IPS DF 6.9 (cell line): ENCODE measurements around the gene DEFB132.

Source experiments
- DNase-seq: peaks from one replicate; pipeline ENCODE4 v3.0.0-alpha.2; 2013; ENCODE audit warnings: low read depth, low spot score
- H3K27ac ChIP-seq: one replicate; pipeline ENCODE4 v1.5.1; 2013; ENCODE audit warnings: low read length, control low read depth
- H3K27me3 ChIP-seq: 2 replicates; pipeline ENCODE4 v1.6.1; 2013; ENCODE audit warnings: mild to moderate bottlenecking, low read length; ENCODE audit not compliant: control insufficient read depth, insufficient read depth
- H3K36me3 ChIP-seq: 2 replicates; pipeline ENCODE4 v1.6.1; 2013; ENCODE audit warnings: low read length; ENCODE audit not compliant: control insufficient read depth, insufficient read depth
- H3K4me1 ChIP-seq: 2 replicates; pipeline ENCODE4 v1.6.1; 2013; ENCODE audit warnings: low read length; ENCODE audit not compliant: control insufficient read depth, insufficient read depth
- H3K4me3 ChIP-seq: 2 replicates; pipeline ENCODE4 v1.5.1; 2013; ENCODE audit warnings: mild to moderate bottlenecking, low read length
- H3K9me3 ChIP-seq: 2 replicates; pipeline ENCODE4 v1.6.1; 2013; ENCODE audit warnings: low read length, inconsistent platforms; ENCODE audit not compliant: control insufficient read depth, insufficient read depth
- WGBS: extraction: QIAGEN DNeasy Blood & Tissue Kit; methylation state at CpG from one replicate; pipeline ENCODE4 v1.1.7; 2013; ENCODE audit warnings: mixed read lengths, missing lambda C conversion rate; ENCODE audit not compliant: insufficient read length, insufficient coverage; 5-methylcytosine and 5-hydroxymethylcytosine counted together

Gene DEFB132

DNA sequence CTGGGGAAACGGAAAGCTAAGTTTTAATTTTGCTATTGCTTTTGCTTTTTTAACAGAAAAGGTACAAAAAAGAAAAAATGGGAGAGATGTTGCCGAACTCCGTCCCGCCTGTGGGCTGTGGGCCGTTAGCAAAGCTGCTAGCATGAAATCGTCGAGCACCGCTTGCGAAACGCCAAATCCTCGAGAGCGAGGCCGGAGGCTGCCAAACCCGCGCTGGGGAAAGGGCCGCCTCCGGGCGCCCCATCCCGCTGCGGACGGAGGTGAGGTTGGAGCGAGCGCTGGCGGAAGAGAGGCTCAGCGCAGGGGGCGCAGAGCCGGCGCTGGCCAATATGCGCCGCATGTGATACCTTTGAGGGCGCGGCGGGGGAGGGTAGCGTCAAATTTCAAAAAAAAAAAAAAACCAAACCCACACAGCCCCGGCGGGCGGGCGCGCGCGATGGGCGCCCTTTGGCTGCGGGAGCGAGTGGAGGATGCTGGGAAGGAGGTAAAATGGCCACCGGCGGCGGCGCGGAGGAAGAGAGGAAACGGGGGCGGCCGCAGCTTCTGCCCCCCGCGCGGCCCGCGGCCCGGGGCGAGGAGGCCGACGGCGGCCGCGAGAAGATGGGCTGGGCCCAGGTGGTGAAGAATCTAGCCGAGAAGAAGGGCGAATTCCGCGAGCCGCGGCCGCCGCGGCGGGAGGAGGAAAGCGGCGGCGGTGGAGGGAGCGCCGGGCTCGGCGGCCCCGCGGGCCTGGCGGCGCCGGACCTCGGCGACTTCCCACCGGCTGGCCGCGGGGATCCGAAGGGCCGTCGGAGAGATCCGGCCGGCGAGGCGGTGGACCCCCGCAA is 39.8 kb downstream of the DEFB132 start, which contains the start of gene ZCCHC3:
Gene ZCCHC3, plus strand, starts transcription at position 473 of the 827 bp plus-strand sequence. Its CDS starts 17 bp downstream, at position 490.
- peak; percentile 61 for DNase-seq
- peaks cover 5% of the 10 kb centered on the region; the same call in 1 of the 2 replicates for H3K4me1 ChIP-seq
- peak within 1 kb of the TSS; percentile 66 for H3K4me3 ChIP-seq
- H3K27me3 ChIP-seq, result no peaks in the 10 kb centered on the region
- no peaks in the 10 kb centered on the region for H3K36me3 ChIP-seq
- no CpG with 5 or more reads among the region's 99 CpGs for WGBS
- no peaks in the 10 kb centered on the region for H3K9me3 ChIP-seq
- H3K27ac ChIP-seq, result no peak within 1 kb of the TSS

GRCh38 chr20:297925-298775 is 40.6 kb downstream of the DEFB132 start:
- DNase-seq, result no peak
- no peaks in the 10 kb centered on the region for H3K9me3 ChIP-seq
- no peaks in the 10 kb centered on the region for H3K36me3 ChIP-seq
- H3K4me3 ChIP-seq, result peak overlapping the region; percentile 66
- H3K27ac ChIP-seq, result no peak overlapping the region
- no peaks in the 10 kb centered on the region for H3K27me3 ChIP-seq
- H3K4me1 ChIP-seq, result peaks cover 8% of the 10 kb centered on the region; the same call in 1 of the 2 replicates
- no CpG with 5 or more reads among the region's 75 CpGs for WGBS

- H3K4me1 ChIP-seq, result peaks cover 8% of the 10 kb centered on the region; the same call in 1 of the 2 replicates
- no peaks in the 10 kb centered on the region for H3K9me3 ChIP-seq
- H3K27ac ChIP-seq, result no peak overlapping the region
- H3K27me3 ChIP-seq, result no peaks in the 10 kb centered on the region
- no CpG with 5 or more reads among the region's 15 CpGs for WGBS
- DNase-seq, result no peak
- no peaks in the 10 kb centered on the region for H3K36me3 ChIP-seq
- peak overlapping the region; percentile 66 for H3K4me3 ChIP-seq
These were observed 41.4 kb downstream of the DEFB132 start for GRCh38 chr20:298776-299391.

- Histone ChIP-seq H3K4me1 (peaks cover 8% of the 10 kb centered on the region; the same call in 1 of the 2 replicates), H3K4me3 (peak overlapping the region; percentile 17; the same call in 1 of the 2 replicates), H3K9me3 (no peaks in the 10 kb centered on the region), H3K36me3 (no peaks in the 10 kb centered on the region), H3K27me3 (no peaks in the 10 kb centered on the region), H3K27ac (peak overlapping the region; percentile 3)
- no peak for DNase-seq
- no CpG with 5 or more reads among the region's 10 CpGs for WGBS
These were observed 42.9 kb downstream of the DEFB132 start for GRCh38 chr20:300345-300990.

- no peaks in the 10 kb centered on the region for H3K9me3 ChIP-seq
- no peak overlapping the region for H3K27ac ChIP-seq
- no CpG with 5 or more reads among the region's 13 CpGs for WGBS
- H3K4me3 ChIP-seq, result no peak overlapping the region
- no peaks in the 10 kb centered on the region for H3K36me3 ChIP-seq
- no peaks in the 10 kb centered on the region for H3K27me3 ChIP-seq
- H3K4me1 ChIP-seq, result peaks cover 8% of the 10 kb centered on the region; the same call in 1 of the 2 replicates
- DNase-seq, result no peak
These were observed 44.6 kb downstream of the DEFB132 start for GRCh38 chr20:301886-302848.

DNA sequence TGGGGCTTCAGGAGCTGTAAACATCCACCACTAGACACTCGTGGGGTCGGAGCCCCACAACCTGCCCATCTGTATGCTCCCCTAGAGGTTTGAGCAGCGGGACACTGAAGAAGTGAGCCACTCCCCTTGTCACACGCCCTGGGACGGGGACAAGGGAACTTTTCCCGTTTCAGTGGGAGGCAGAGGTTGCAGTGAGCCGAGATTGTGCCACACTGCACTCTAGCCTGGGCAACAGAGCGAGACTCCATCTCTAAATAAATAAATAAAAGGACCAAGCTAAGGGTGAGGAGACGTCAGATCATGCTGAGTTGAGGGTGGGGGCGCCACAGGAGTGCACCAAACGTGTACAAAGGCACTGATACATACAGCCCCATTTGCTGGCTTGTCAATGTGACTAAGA is 48.2 kb downstream of the DEFB132 start:
- no peak for DNase-seq
- no CpG with 5 or more reads among the region's 11 CpGs for WGBS
- H3K36me3 ChIP-seq, result no peaks in the 10 kb centered on the region
- H3K9me3 ChIP-seq, result no peaks in the 10 kb centered on the region
- H3K4me3 ChIP-seq, result no peak overlapping the region
- no peaks in the 10 kb centered on the region for H3K27me3 ChIP-seq
- H3K27ac ChIP-seq, result no peak overlapping the region
- peaks cover 7% of the 10 kb centered on the region; the same call in 1 of the 2 replicates for H3K4me1 ChIP-seq

- DNase-seq, result no peak
- Histone ChIP-seq H3K27ac (no peak overlapping the region), H3K27me3 (no peaks in the 10 kb centered on the region), H3K4me1 (peaks cover 1% of the 10 kb centered on the region; the same call in 1 of the 2 replicates), H3K4me3 (no peak overlapping the region), H3K9me3 (no peaks in the 10 kb centered on the region), H3K36me3 (no peaks in the 10 kb centered on the region)
- no CpG with 5 or more reads among the region's 7 CpGs for WGBS
These were observed 51.0 kb downstream of the DEFB132 start for GRCh38 chr20:308427-309038.

DNA sequence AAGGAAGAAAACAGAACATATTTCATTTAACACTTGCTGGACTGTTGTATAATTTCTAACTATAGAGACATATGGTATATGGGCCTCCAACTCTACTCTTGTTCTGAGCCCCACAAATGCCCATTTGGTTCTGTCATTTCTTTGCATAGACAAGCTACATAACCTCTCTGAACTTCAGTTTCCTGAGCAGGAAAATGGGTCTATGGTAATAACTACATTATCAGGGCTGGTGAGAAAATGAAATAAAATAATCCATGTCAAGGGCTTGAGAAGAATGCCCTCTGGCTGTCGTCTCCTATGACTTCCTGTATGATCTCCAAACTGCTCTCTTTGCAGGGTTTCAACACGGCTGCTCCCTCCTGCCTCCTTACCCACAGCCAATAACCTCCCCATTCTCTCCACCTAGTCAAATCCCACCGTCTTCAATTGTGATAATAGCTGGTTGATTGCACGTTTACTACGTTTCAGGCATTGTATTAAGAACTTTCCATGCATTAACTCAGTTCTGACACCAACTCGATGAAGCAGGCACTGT is 51.8 kb downstream of the DEFB132 start:
- H3K4me1 ChIP-seq, result peaks cover 1% of the 10 kb centered on the region; the same call in 1 of the 2 replicates
- no peaks in the 10 kb centered on the region for H3K27me3 ChIP-seq
- WGBS, result no CpG with 5 or more reads among the region's 6 CpGs
- no peak overlapping the region for H3K27ac ChIP-seq
- no peak overlapping the region; the same call in 1 of the 2 replicates for H3K4me3 ChIP-seq
- H3K9me3 ChIP-seq, result no peaks in the 10 kb centered on the region
- DNase-seq, result no peak
- H3K36me3 ChIP-seq, result no peaks in the 10 kb centered on the region
